ENCODE measurements around the gene PRKCZ. TPM values are rescaled to one million over a fixed set of nuclear protein-coding genes. Genes with fewer than 3 reads are reported as not detected.

Gene PRKCZ
- total and polyA plus RNA-seq, 2 experiments from 2014 or later, result 26.2 to 36.9 TPM

DNA sequence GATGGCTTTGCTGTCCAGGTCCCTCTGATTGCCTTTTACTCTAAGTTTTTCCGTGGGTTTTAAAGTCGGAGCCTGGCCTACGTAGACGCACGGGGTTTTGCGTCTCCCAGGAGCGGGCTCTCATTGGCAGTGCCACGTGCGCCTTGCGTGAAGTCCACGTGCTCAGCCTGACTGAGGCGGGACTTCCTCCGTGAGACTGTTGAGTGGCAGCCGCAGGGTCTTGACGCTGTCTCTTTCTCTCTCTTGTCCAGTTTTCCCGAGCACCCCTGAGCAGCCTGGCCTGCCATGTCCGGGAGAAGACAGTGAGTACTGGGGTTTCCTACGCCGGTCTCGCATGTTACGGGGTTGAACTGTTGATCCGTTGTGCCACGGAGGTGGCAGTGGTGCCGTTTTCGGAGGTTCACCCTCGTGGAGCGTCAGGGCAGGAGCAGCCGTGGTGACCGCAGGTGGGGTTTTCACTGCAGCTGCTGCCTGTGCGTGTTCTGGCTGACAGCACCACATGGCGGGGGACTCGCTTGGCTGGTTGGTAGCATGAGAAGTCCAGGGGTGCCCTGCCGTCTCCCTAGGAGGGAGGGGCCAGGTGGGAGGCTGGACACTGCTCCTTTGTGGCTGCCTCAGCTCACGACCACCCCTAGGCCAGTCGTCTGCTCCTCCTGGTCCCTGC is 9.2 kb downstream of the PRKCZ start (continued):
- TF ChIP-seq ZNF462 (CRISPR knock-in tag; IDR thresholded peaks at IDR 0.05) (no peak), ETS1 (IDR thresholded peaks at IDR 0.05) (no peak)

- H3K79me2 ChIP-seq (replicated peaks; ENCODE audit: insufficient read depth), result peaks cover 18% of the 10 kb centered on the region
- H3K36me3 ChIP-seq (ENCODE audit: insufficient read depth), result peaks cover 9% of the 10 kb centered on the region
- Mint-ChIP-seq H3K4me1 (no peaks in the 10 kb centered on the region), H3K27me3 (ENCODE audit: insufficient read depth, low read depth, poor library complexity) (peaks cover 5% of the 10 kb centered on the region), H3K4me3 (no peak overlapping the region), H3K36me3 (ENCODE audit: low read depth) (peaks cover 52% of the 10 kb centered on the region), H3K9me3 (no peaks in the 10 kb centered on the region; the same call in 2 of the 3 replicates), H3K27ac (no peak overlapping the region)
- H2AFZ ChIP-seq, result no peak overlapping the region
- no peaks in the 10 kb centered on the region for H3K27me3 ChIP-seq (ENCODE audit: insufficient read depth)
- H4K20me1 ChIP-seq (replicated peaks; ENCODE audit: insufficient read depth), result peaks cover under 1% of the 10 kb centered on the region; the same call in 1 of the 2 replicates
- H3F3A ChIP-seq (replicated peaks; ENCODE audit: low read depth), result no peaks in the 10 kb centered on the region
- ATAC-seq (no peak), DNase-seq (ENCODE audit: low spot score) (no peak)
- no peak overlapping the region for H3K4me2 ChIP-seq
- H3K27ac ChIP-seq (ENCODE audit: low read depth), result no peak overlapping the region
- no peak overlapping the region for H3K4me3 ChIP-seq
- H3K4me1 ChIP-seq (ENCODE audit: insufficient read depth), result no peaks in the 10 kb centered on the region
- no peaks in the 10 kb centered on the region for H3K9me2 ChIP-seq (ENCODE audit: insufficient read depth)
- TF ChIP-seq ZNF114 (CRISPR knock-in tag; IDR thresholded peaks at IDR 0.05) (no peak), STAT1 (IDR thresholded peaks at IDR 0.05; ENCODE audit: unreplicated experiment) (no peak), ZNF462 (CRISPR knock-in tag; IDR thresholded peaks at IDR 0.05) (no peak), JUNB (IDR thresholded peaks at IDR 0.05; ENCODE audit: unreplicated experiment) (no peak), ETS1 (IDR thresholded peaks at IDR 0.05) (no peak), EZH2phosphoT487 (IDR thresholded peaks at IDR 0.05; ENCODE audit: unreplicated experiment) (no peak)
Observed at GRCh38 chr1:2060072-2060471, 9.9 kb downstream of the PRKCZ start.
